ENCODE data around the gene BST1.

- TF ChIP-seq EZH2 (IDR thresholded peaks at IDR 0.05) (no peak), EZH2phosphoT487 (IDR thresholded peaks at IDR 0.05) (no peak), CTCF (IDR thresholded peaks at IDR 0.05) (no peak)
These were observed 50.2 kb downstream of the BST1 start for GRCh38 chr4:15753081-15753480.

All from neural progenitor cell (in vitro differentiated cells).